ENCODE data around the gene VWF. TPM values are rescaled to one million over a fixed set of nuclear protein-coding genes. Genes with fewer than 3 reads are reported as not detected.

Gene VWF
- total and polyA plus RNA-seq, 2 experiments from 2014 or later, result 0.42 to 0.56 TPM

GRCh38 chr12:6135071-6135470, 10.6 kb upstream of the VWF start:
- ATAC-seq (no peak), DNase-seq (ENCODE audit: low spot score) (no peak)
- Histone ChIP-seq H2AFZ (no peak overlapping the region), H3K27ac (ENCODE audit: low read depth) (no peak overlapping the region), H3K27me3 (ENCODE audit: insufficient read depth) (no peaks in the 10 kb centered on the region), H3K79me2 (replicated peaks; ENCODE audit: insufficient read depth) (no peaks in the 10 kb centered on the region), H3K4me1 (ENCODE audit: insufficient read depth) (no peaks in the 10 kb centered on the region), H3K36me3 (ENCODE audit: insufficient read depth) (no peaks in the 10 kb centered on the region), H3F3A (replicated peaks; ENCODE audit: low read depth) (no peaks in the 10 kb centered on the region), H4K20me1 (replicated peaks; ENCODE audit: insufficient read depth) (no peaks in the 10 kb centered on the region), H3K9me2 (ENCODE audit: insufficient read depth) (no peaks in the 10 kb centered on the region), H3K4me3 (no peak overlapping the region), H3K4me2 (no peak overlapping the region)
- Mint-ChIP-seq H3K4me1 (no peaks in the 10 kb centered on the region), H3K9me3 (peaks cover 3% of the 10 kb centered on the region; the same call in 1 of the 3 replicates), H3K27me3 (ENCODE audit: insufficient read depth, low read depth, poor library complexity) (peaks cover 4% of the 10 kb centered on the region), H3K4me3 (no peak overlapping the region), H3K27ac (no peak overlapping the region), H3K36me3 (ENCODE audit: low read depth) (no peaks in the 10 kb centered on the region)
- no peak for TF ChIP-seq ZNF462 (CRISPR knock-in tag; IDR thresholded peaks at IDR 0.05)

- Mint-ChIP-seq H3K9me3 (peaks cover 3% of the 10 kb centered on the region; the same call in 1 of the 3 replicates), H3K27me3 (ENCODE audit: insufficient read depth, low read depth, poor library complexity) (peaks cover 4% of the 10 kb centered on the region), H3K36me3 (ENCODE audit: low read depth) (no peaks in the 10 kb centered on the region), H3K4me3 (no peak overlapping the region), H3K4me1 (no peaks in the 10 kb centered on the region), H3K27ac (no peak overlapping the region; the same call in 1 of the 2 replicates)
- Histone ChIP-seq H3K79me2 (replicated peaks; ENCODE audit: insufficient read depth) (no peaks in the 10 kb centered on the region), H3K4me3 (no peak overlapping the region), H3K9me2 (ENCODE audit: insufficient read depth) (no peaks in the 10 kb centered on the region), H3K27me3 (ENCODE audit: insufficient read depth) (no peaks in the 10 kb centered on the region), H3K4me1 (ENCODE audit: insufficient read depth) (no peaks in the 10 kb centered on the region), H4K20me1 (replicated peaks; ENCODE audit: insufficient read depth) (no peaks in the 10 kb centered on the region), H2AFZ (peak overlapping the region; percentile 43; the same call in 1 of the 2 replicates), H3F3A (replicated peaks; ENCODE audit: low read depth) (no peaks in the 10 kb centered on the region), H3K27ac (ENCODE audit: low read depth) (no peak overlapping the region), H3K36me3 (ENCODE audit: insufficient read depth) (no peaks in the 10 kb centered on the region), H3K4me2 (no peak overlapping the region)
- DNase-seq (ENCODE audit: low spot score) (no peak), ATAC-seq (no peak)
- TF ChIP-seq ZNF114 (CRISPR knock-in tag; IDR thresholded peaks at IDR 0.05) (no peak), ZNF331 (CRISPR knock-in tag; IDR thresholded peaks at IDR 0.05; ENCODE audit: low read depth) (no peak), POLR2AphosphoS5 (IDR thresholded peaks at IDR 0.05; ENCODE audit: low read depth) (no peak), EZH2 (IDR thresholded peaks at IDR 0.05; ENCODE audit: low read depth, unreplicated experiment) (no peak), CTCF (conservative IDR thresholded peaks at IDR 0.05; ENCODE audit: low read depth in 2 of 2) (no peak), EZH2phosphoT487 (IDR thresholded peaks at IDR 0.05; ENCODE audit: unreplicated experiment) (no peak), JUNB (IDR thresholded peaks at IDR 0.05; ENCODE audit: unreplicated experiment) (no peak), STAT1 (IDR thresholded peaks at IDR 0.05; ENCODE audit: unreplicated experiment) (no peak), NANOG (IDR thresholded peaks at IDR 0.05; ENCODE audit: borderline replicate concordance) (no peak), REST (IDR thresholded peaks at IDR 0.05; ENCODE audit: unreplicated experiment) (no peak)
Measured at GRCh38 chr12:6133642-6134041, 9.2 kb upstream of the VWF start.
